HPDE6-E6E7 (cell line): ENCODE measurements around the gene ZNF710.
A peak's percentile ranks its signal among the peaks of the same experiment; 100 is the strongest.

ENCODE experiments used
- DNase-seq: peaks from one replicate; pipeline ENCODE4 v3.0.0; 2011; ENCODE audit warnings: missing footprints; ENCODE audit errors: extremely low spot score

Gene ZNF710

GRCh38 chr15:90018216-90018831, 17.2 kb downstream of the ZNF710 start:
- DNase-seq = no peak

- DNase-seq = no peak
Measured at GRCh38 chr15:90019611-90020010, 18.5 kb downstream of the ZNF710 start.

GRCh38 chr15:90020021-90020735, 19.1 kb downstream of the ZNF710 start:
- no peak for DNase-seq

GRCh38 chr15:90020936-90021507, 19.9 kb downstream of the ZNF710 start:
- DNase-seq = no peak

GRCh38 chr15:90022345-90022744, 21.2 kb downstream of the ZNF710 start:
- no peak for DNase-seq

GRCh38 chr15:90022905-90023700, 22.0 kb downstream of the ZNF710 start:
- DNase-seq = no peak

- DNase-seq = no peak
Measured at GRCh38 chr15:90024406-90024805, 23.3 kb downstream of the ZNF710 start.

GRCh38 chr15:90025489-90026033, 24.4 kb downstream of the ZNF710 start:
- DNase-seq = no peak

GRCh38 chr15:90028376-90028944, 27.3 kb downstream of the ZNF710 start:
- DNase-seq = no peak

GRCh38 chr15:90029024-90029423, 27.9 kb downstream of the ZNF710 start:
- no peak for DNase-seq

GRCh38 chr15:90030376-90030775, 29.3 kb downstream of the ZNF710 start:
- DNase-seq = no peak

- DNase-seq = no peak
Measured at GRCh38 chr15:90031231-90031791, 30.2 kb downstream of the ZNF710 start.

GRCh38 chr15:90033006-90033405, 31.9 kb downstream of the ZNF710 start:
- DNase-seq = no peak

GRCh38 chr15:90033448-90033847, 32.3 kb downstream of the ZNF710 start:
- DNase-seq = no peak

GRCh38 chr15:90035095-90035839, 34.1 kb downstream of the ZNF710 start:
- DNase-seq = peak; percentile 64

GRCh38 chr15:90035840-90036230, 34.7 kb downstream of the ZNF710 start:
- no peak for DNase-seq

- DNase-seq = no peak
Measured at GRCh38 chr15:90036343-90036742, 35.2 kb downstream of the ZNF710 start.

- DNase-seq = no peak
Measured at GRCh38 chr15:90036806-90037510, 35.8 kb downstream of the ZNF710 start.

- DNase-seq = no peak
Measured at GRCh38 chr15:90037511-90037860, 36.4 kb downstream of the ZNF710 start.

- DNase-seq = no peak
Measured at GRCh38 chr15:90037961-90038631, 37.0 kb downstream of the ZNF710 start.
